Peyer's patch (tissue), 4 donors: ENCODE data around the gene SLC2A9.

Experiments
- CTCF ChIP-seq, 6 experiments: fragments of 450-650 bp in 4 of 6; fragments of 200-600 bp in 2 of 6; sonication (generic) in 1 of 6; IDR thresholded peaks; one replicate each; pipeline ENCODE4 v1.5.1; 2017 to 2019; ENCODE audit warnings: antibody characterized with exemption in 6 of 6, mild to moderate bottlenecking in 3 of 6, moderate library complexity in 1 of 6
- POLR2A ChIP-seq, 2 donors: fragments of 450-650 bp; IDR thresholded peaks; one replicate each; pipeline ENCODE4 v1.5.1; 2017; ENCODE audit warnings: antibody characterized with exemption in 2 of 2, mild to moderate bottlenecking in 2 of 2, moderate library complexity in 2 of 2

- TF ChIP-seq CTCF (IDR thresholded peaks at IDR 0.05) (no peak), POLR2A (IDR thresholded peaks at IDR 0.05) (no peak)
Observed at GRCh38 chr4:10069075-10069642, 47.9 kb upstream of the SLC2A9 start.
